Measurements from ENCODE around the gene CLK1.

DNA sequence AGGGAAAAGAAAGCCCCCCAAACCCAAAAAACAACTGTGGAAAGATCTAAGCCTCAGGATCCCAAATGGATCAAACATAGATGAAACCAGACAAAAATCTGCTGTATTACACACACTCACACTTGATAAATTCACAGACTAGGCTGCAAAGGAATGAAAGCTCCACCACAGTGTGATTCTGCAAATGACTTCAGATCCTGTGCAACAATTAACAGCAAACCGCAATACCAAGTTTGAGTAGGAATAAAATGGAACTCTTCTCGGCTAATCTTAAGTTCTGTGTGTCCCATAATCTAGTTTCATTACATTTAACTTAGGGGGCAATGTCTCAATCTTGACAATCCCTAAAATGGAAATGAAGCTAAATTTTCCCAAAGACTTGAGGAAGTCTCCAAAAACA is 11.9 kb downstream of the CLK1 start:
- TF ChIP-seq CTCF (IDR thresholded peaks at IDR 0.05) (no peak), POLR2A (IDR thresholded peaks at IDR 0.05) (no peak)

Data from adrenal gland (tissue), 5 donors.